NCI-H187 (cell line): Measurements from ENCODE around the gene PEF1.

Source experiments
- DNase-seq, 2 experiments: peaks; one replicate each; lab custom pipeline; 2025; lab: John Stamatoyannopoulos, UW

Gene PEF1

DNA sequence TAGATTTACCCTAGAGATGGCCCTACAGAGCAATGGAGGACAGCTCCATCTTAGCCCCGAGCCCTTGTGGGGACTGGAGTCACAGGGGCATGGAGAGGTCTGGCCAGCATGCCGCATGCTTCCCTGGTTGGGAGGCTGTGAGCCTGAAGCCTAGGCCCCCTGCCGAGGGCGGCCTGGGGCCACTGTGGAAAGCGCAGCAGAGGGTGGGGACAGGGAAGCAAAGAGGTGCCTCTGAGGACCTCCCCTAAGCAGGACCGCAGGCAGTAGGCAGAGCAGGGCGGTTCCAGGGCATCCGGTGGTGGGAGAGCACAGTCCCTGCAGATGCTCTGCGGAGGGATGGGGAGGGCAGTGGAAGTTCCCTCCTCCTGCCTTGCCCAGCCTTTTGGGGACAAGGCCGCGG lies 26.5 kb upstream of the PEF1 start:
- DNase-seq: no peak

- no peak for DNase-seq
Measured at GRCh38 chr1:31670593-31670964, 25.9 kb upstream of the PEF1 start.

DNA sequence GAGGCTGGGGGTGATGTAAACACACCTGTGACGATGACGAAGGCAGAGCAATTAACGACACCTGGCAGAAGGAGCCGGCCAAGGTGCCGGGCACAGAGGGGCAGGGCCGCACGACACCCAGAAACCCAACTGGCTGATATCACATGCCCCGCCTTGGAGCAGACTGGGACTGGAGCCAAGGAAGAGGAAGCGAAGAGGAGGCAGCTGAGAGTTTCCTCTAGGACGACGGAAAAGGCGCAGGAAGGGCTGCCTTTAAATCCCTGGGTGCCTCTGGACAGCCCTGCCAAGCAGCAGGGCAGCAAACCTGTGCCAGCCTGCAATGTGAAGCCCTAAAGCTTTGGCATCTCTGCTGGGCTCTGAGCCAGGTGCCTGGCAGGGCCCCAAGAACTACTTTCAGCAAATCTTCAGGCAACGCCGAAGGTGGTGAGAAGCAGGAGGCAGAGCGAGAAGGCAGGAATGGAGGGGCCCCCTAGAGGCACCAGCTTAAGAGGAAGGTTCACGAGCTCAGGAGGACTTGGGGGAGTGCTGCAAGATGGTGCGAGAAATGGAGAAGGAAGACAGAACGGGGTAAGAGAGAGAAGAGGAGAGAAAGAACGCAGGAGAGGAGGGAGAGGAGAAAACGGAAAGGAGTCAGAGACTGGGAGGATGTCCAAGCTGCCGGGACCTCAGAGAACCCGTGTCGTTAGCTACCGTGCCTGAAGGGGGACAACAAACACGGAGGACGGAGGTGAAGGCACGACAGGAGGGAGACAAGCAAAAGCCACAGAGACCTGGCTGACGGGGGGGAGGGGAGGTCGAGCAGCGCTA lies 25.3 kb upstream of the PEF1 start:
- no peak for DNase-seq

DNA sequence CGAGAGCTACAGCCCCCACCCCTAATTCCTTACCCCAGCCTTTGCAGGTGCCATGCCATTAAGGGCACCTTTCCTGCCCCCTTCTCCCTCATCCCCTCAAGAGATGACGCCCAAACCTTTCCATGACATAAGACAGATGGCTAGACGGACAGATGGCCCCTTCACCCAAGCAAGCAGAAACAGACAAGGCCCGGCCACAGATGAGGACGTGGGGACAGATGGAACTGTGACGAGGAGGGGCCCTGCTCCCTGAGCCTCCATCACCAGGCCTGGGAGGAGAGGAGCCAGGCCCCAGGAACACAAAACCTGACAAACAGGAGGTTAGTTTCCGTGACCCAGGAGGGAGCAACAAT lies 24.7 kb upstream of the PEF1 start:
- DNase-seq: no peak

DNA sequence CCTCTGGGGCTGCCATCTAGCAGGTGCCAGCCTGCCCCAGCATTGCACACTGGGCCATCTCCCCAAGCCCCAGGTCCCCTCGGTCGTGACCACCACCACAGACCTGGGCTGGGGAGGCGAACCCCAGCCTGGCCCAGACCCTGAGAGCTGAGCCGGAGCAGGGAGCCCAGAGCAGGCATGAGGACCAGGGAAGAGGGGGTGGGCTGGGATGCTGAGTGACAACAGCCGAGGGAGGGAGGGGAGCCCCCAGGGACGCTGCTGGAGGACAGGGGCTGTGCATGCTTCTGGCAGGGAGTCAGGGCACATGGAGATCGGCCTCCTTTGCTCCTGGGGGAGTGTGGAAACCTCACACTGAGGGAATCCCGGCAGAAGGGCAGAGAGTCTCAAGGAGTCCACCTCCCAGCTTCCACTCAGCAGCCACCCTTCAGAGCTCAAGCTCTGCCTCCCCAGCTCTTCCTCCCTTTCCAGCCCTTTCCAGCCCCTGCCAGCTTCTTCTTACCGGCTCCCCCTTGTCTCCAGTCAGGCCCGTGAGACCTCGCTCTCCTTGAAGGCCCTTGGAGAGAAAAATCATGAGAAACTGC lies 23.7 kb upstream of the PEF1 start:
- no peak for DNase-seq

GRCh38 chr1:31667065-31667785 lies 22.5 kb upstream of the PEF1 start:
- DNase-seq: no peak

- DNase-seq: no peak
Measured at GRCh38 chr1:31666263-31666963, 21.7 kb upstream of the PEF1 start.

- no peak for DNase-seq
Measured at GRCh38 chr1:31665234-31665878, 20.7 kb upstream of the PEF1 start.

DNA sequence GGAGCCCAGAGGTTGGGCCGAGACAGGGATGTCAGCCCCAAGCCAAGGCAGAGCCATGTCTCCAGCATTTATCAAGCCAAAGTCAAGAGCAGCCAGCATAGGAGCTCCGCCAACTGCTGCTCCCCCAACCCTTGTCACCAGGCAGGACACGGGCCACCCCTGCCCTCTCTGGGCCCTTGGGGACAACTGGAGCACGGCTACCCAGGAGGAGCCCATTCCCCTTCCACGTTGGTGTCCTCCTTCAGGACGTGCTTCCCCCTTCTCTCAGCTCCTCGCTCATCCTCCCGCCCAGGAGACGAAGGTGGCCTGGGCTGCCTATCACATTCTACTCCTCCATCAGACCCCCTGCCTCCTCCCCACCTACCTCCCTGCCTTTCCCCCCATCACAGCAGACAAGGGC lies 19.9 kb upstream of the PEF1 start:
- no peak for DNase-seq

DNA sequence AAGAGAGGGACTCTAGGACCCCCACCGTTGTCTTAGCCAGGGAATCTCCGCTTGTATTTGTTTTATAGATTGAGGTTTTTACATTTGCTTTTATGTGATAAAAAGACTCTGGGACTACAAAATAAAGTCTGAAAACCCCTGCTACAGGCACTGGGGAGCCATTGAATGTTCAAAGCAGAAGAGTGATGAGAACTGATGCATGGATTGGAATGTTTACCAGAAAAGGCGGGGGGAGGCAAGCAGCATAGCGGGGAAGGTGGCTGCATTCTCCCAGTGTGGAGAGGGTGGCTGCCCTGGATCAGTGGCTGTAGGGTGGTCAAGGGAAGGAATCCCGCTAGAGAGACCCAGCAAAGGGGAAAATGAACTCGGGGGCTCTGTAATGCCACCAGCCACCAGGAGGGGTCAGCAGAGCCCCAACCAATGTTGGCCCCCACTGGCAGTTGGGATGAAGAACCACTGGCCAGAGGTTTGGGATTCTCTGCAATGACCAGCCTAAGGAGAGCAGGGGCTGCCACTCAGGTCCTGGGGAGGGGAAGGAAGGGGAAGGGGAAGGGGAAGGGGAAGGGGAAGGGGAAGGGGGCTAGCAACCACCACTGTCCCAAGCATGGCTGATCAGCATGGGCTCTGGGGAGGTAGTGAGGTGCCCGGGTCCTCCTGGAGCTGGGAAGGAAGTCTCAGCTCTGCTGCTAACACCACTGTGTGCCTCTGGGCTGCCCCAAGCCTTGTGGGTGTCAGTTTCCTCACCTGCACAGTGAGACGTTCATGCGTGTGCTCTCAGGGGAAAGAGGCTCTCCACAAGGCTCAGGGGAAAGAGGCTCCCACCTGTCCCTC lies 19.2 kb upstream of the PEF1 start:
- DNase-seq: peak in 1 of 2 experiments; percentile 42

- DNase-seq: no peak
Measured at GRCh38 chr1:31662463-31662862, 17.8 kb upstream of the PEF1 start.

DNA sequence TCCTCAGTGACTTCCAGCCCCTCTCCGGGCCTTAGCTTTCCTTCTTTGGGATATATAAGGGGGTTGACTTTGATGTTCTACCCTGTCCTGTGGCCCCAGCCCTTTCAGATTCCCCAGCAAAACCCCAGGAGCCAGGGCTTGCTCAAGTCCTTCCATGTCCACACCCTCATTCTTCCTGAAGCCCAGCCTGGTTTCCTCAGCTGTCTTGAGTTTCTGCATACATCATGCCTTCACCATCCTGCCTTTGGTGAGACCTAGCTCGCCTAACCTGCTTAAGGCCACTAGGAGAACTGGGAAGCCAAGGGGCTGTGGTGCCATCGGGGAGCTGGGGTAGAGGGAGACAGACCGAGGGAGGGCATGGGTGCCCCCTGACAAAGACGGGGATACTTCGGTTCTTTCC lies 17.2 kb upstream of the PEF1 start:
- DNase-seq: no peak

DNA sequence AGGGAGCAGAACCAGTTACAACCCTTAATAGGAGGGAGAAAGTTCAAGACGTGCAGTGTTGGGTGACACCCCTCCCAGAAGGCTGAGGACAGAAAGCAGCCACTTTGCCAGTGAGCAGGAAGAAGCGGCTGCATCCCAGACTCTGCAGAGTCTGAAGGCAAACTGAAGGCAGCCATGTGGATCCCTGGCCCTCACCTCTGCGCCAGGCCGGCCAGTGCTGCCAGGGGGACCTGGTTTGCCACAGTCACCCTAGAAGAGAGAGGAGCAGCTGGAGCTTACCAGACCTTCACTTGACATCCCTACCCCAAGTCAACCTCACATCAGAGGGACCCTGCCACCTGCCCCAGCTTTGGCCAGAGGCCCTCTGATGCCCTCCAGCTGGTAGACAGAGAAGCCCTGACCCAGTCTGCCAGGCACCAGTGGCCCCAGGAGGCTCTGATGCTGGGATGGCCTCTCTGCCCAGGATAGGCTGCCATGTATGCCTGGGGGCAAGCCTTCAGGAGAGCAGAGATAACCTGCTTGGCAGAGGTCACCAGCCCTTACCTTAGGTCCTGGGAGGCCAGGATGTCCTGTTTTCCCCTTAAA lies 16.3 kb upstream of the PEF1 start:
- no peak for DNase-seq

GRCh38 chr1:31659889-31660288 lies 15.2 kb upstream of the PEF1 start:
- DNase-seq: no peak

GRCh38 chr1:31658721-31659120 lies 14.0 kb upstream of the PEF1 start:
- DNase-seq: no peak

- no peak for DNase-seq
Measured at GRCh38 chr1:31657972-31658510, 13.4 kb upstream of the PEF1 start.

GRCh38 chr1:31657020-31657804 lies 12.5 kb upstream of the PEF1 start:
- DNase-seq: no peak

DNA sequence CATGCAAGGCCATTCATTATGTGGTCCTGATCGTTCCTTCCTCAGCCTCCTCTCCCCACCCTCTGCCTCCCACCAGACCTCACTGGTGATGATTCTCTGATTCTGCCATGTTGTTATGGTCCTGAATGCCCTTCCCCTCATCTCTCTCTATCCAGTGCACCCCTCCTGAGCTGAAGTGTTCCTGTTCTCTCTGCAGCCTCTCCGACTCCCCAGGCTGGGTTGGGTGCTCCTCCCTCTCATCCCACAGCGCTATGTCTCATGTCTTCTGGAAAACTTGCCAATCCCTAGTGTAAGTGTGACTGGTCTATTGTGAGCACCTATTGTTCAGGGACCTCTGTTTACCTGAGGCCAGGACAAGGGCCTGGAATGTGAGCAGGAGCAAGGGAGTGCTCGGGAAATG lies 11.1 kb upstream of the PEF1 start:
- DNase-seq: no peak

DNA sequence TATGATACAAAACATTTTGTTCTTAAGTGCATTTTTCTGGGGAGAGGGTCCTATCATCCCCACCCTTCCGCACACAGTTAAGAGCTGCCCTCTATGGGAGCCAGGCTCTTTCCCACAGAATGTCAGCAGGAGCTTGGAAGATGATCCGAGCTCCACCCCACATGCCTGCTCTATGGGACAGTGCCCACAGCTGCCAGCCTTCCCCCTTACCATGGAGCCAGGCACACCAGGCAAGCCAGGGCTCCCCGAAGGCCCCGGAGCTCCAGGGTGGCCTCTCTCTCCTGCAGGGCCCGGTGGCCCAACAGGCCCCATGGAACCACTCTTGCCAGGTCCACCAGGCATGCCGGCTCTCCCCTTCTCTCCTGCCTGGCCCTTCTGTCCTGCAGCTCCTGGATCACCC lies 10.4 kb upstream of the PEF1 start:
- DNase-seq: no peak

GRCh38 chr1:31654474-31654776 lies 9.7 kb upstream of the PEF1 start:
- DNase-seq: no peak
